H1 (cell line): Measurements from ENCODE around the gene OR51F2. TPM values are rescaled to one million over a fixed set of nuclear protein-coding genes. Genes with fewer than 3 reads are reported as not detected.

Experiments
- CTCF ChIA-PET: fragments of 300-600 bp; sonication (Branson Sonifier 250); formaldehyde crosslinking; loops from one replicate; lab custom pipeline; 2021; ENCODE audit not compliant: partially characterized antibody; lab: Charles Lee
- POLR2A ChIA-PET: fragments of 300-600 bp; sonication (Branson Sonifier 250); formaldehyde crosslinking; loops from one replicate; lab custom pipeline; 2021; ENCODE audit warnings: inconsistent platforms; ENCODE audit not compliant: partially characterized antibody; lab: Charles Lee
- DNase-seq, 2 experiments: peaks; one replicate each; pipeline versions ENCODE4 v3.0.0 to v3.0.0-alpha.2; 2010 to 2022; ENCODE audit warnings: low spot score in 2 of 2, low read depth in 1 of 2, mixed read lengths in 1 of 2
- FAIRE-seq: peaks from 2 replicates; lab custom pipeline; 2011; peaks lifted over from hg19 to GRCh38; lab: Jason Lieb, UNC
- H2AFZ ChIP-seq: 2 replicates; pipeline ENCODE4 v1.8.1; 2012; ENCODE audit warnings: low read length, inconsistent platforms
- H2AK5ac ChIP-seq: 2 replicates; pipeline ENCODE4 v1.6.1; 2013; ENCODE audit warnings: low read depth, low read length
- H2BK120ac ChIP-seq: replicated peaks from 2 replicates; pipeline ENCODE3; 2013; ENCODE audit warnings: low read depth, low read length, inconsistent platforms
- H2BK12ac ChIP-seq: 2 replicates; pipeline ENCODE4 v1.6.1; 2013; ENCODE audit warnings: low read depth, low read length
- H2BK15ac ChIP-seq: 2 replicates; pipeline ENCODE4 v1.6.1; 2013; ENCODE audit warnings: low read length
- H2BK20ac ChIP-seq: 2 replicates; pipeline ENCODE4 v1.6.1; 2013; ENCODE audit warnings: low read length
- H2BK5ac ChIP-seq: 2 replicates; pipeline ENCODE4 v1.6.1; 2013; ENCODE audit warnings: low read depth, low read length
- H3K14ac ChIP-seq: 2 replicates; pipeline ENCODE4 v1.6.1; 2013; ENCODE audit warnings: inconsistent platforms; ENCODE audit not compliant: insufficient read length
- H3K18ac ChIP-seq: 2 replicates; pipeline ENCODE4 v1.6.1; 2013; ENCODE audit warnings: low read length; ENCODE audit errors: extremely low read depth
- H3K23ac ChIP-seq: 2 replicates; pipeline ENCODE4 v1.6.1; 2013; ENCODE audit warnings: inconsistent platforms; ENCODE audit not compliant: insufficient read length
- H3K23me2 ChIP-seq: 2 replicates; pipeline ENCODE4 v1.6.1; 2013; ENCODE audit warnings: low read depth, low read length
- H3K27ac ChIP-seq: 2 replicates; pipeline ENCODE4 v1.6.1; 2011; ENCODE audit warnings: low read depth, low read length, inconsistent platforms
- H3K27me3 ChIP-seq, 4 experiments: replicated peaks in 1 of 4; 1 replicate in 1 of 4; 2 replicates in 3 of 4; pipeline versions ENCODE4 v1.6.1 to v1.8.1; 2011 to 2013; ENCODE audit warnings: low read length in 3 of 4, mild to moderate bottlenecking in 3 of 4, inconsistent platforms in 2 of 4, mixed read lengths in 2 of 4, moderate library complexity in 1 of 4; ENCODE audit not compliant: control insufficient read depth in 3 of 4, insufficient read depth in 3 of 4; ENCODE audit errors: extremely low read depth in 1 of 4
- H3K36me3 ChIP-seq, 4 experiments: 2 replicates each; pipeline versions ENCODE4 v1.6.1 to v1.8.1; 2011 to 2013; ENCODE audit warnings: mild to moderate bottlenecking in 4 of 4, low read length in 3 of 4, moderate library complexity in 2 of 4, control low read depth in 1 of 4, inconsistent platforms in 1 of 4; ENCODE audit not compliant: insufficient read depth in 4 of 4, control insufficient read depth in 2 of 4
- H3K4ac ChIP-seq: replicated peaks from 2 replicates; pipeline ENCODE3; 2013; ENCODE audit warnings: low read length, low read depth, mixed read lengths, inconsistent platforms; ENCODE audit not compliant: insufficient read length
- H3K4me1 ChIP-seq, 4 experiments: replicated peaks in 1 of 4; 1 replicate in 1 of 4; 2 replicates in 3 of 4; pipeline versions ENCODE4 v1.6.1 to v1.8.1; 2011 to 2013; ENCODE audit warnings: low read length in 3 of 4, inconsistent platforms in 2 of 4, mixed read lengths in 1 of 4; ENCODE audit not compliant: insufficient read depth in 4 of 4, control insufficient read depth in 3 of 4
- H3K4me2 ChIP-seq, 2 experiments: 2 replicates each; pipeline versions ENCODE4 v1.6.1 to v1.8.1; 2011 to 2013; ENCODE audit warnings: low read depth in 2 of 2, low read length in 2 of 2, control low read depth in 1 of 2, inconsistent platforms in 1 of 2, mild to moderate bottlenecking in 1 of 2; ENCODE audit not compliant: insufficient read depth in 1 of 2
- H3K4me3 ChIP-seq, 4 experiments: fragments of 200-600, 300-600 bp in 1 of 4; sonication (generic), shearing (Covaris generic), sonication (Bioruptor Twin) in 1 of 4; 2 replicates each; pipeline versions ENCODE4 v1.5.1 to v1.8.1; 2011 to 2016; ENCODE audit warnings: low read length in 4 of 4, low read depth in 3 of 4, control low read depth in 2 of 4, inconsistent platforms in 2 of 4, mild to moderate bottlenecking in 2 of 4, mixed read lengths in 1 of 4, moderate library complexity in 1 of 4; ENCODE audit not compliant: insufficient read depth in 2 of 4; ENCODE audit errors: extremely low read depth in 1 of 4
- H3K56ac ChIP-seq: replicated peaks from 2 replicates; pipeline ENCODE3; 2013; ENCODE audit warnings: low read depth, mild to moderate bottlenecking, mixed read lengths, low read length, inconsistent platforms; ENCODE audit not compliant: insufficient read length
- H3K79me1 ChIP-seq: 2 replicates; pipeline ENCODE4 v1.6.1; 2013; ENCODE audit warnings: low read depth, low read length, control low read depth
- H3K79me2 ChIP-seq, 2 experiments: 2 replicates each; pipeline versions ENCODE4 v1.6.1 to v1.8.1; 2012 to 2013; ENCODE audit warnings: low read length in 2 of 2, mild to moderate bottlenecking in 2 of 2, inconsistent platforms in 1 of 2; ENCODE audit not compliant: insufficient read depth in 2 of 2, control insufficient read depth in 1 of 2
- H3K9ac ChIP-seq, 4 experiments: replicated peaks in 1 of 4; 1 replicate in 1 of 4; 2 replicates in 3 of 4; pipeline versions ENCODE4 v1.6.1 to v1.8.1; 2011 to 2013; ENCODE audit warnings: low read depth in 3 of 4, low read length in 3 of 4, control low read depth in 2 of 4, mild to moderate bottlenecking in 2 of 4, moderate library complexity in 2 of 4, inconsistent platforms in 1 of 4; ENCODE audit errors: extremely low read depth in 1 of 4
- H3K9me3 ChIP-seq, 2 experiments: 2 replicates each; pipeline versions ENCODE4 v1.6.1 to v1.8.1; 2012 to 2013; ENCODE audit warnings: mild to moderate bottlenecking in 2 of 2, moderate library complexity in 2 of 2, control low read depth in 1 of 2, inconsistent platforms in 1 of 2, low read depth in 1 of 2, low read length in 1 of 2, mixed read lengths in 1 of 2; ENCODE audit not compliant: insufficient read depth in 2 of 2
- H4K20me1 ChIP-seq, 2 experiments: replicated peaks in 1 of 2; 2 replicates each; pipeline versions ENCODE3 to v1.8.1; 2011 to 2013; ENCODE audit warnings: inconsistent platforms in 2 of 2, low read length in 2 of 2, mild to moderate bottlenecking in 1 of 2; ENCODE audit not compliant: insufficient read depth in 2 of 2, control insufficient read depth in 1 of 2
- H4K5ac ChIP-seq: 2 replicates; pipeline ENCODE4 v1.6.1; 2013; ENCODE audit warnings: low read length, low read depth, mixed read lengths, inconsistent platforms; ENCODE audit not compliant: insufficient read length
- H4K8ac ChIP-seq: 2 replicates; pipeline ENCODE4 v1.8.0; 2013; ENCODE audit warnings: mild to moderate bottlenecking, moderate library complexity, low read length, inconsistent platforms; ENCODE audit not compliant: insufficient read depth; ENCODE audit errors: extremely low read depth
- H4K91ac ChIP-seq: replicated peaks from 2 replicates; pipeline ENCODE3; 2013; ENCODE audit warnings: low read length, mixed read lengths, inconsistent platforms; ENCODE audit not compliant: insufficient read length
- CBX5 ChIP-seq: fragments of 300-800, 300-1000 bp; sonication (generic); IDR thresholded peaks from 2 replicates; pipeline ENCODE4 v1.7.1; 2016; ENCODE audit warnings: antibody characterized with exemption, low read length, low read depth
- CBX8 ChIP-seq: fragments of 300-800, 300-1000 bp; sonication (generic); IDR thresholded peaks from 2 replicates; pipeline ENCODE4 v1.7.1; 2016; ENCODE audit warnings: low read depth, low read length, borderline replicate concordance
- CHD1 ChIP-seq: IDR thresholded peaks from 2 replicates; pipeline ENCODE4 v1.6.1; 2012; ENCODE audit warnings: low read depth, low read length, improper control_type of control experiment
- EGR1 ChIP-seq: IDR thresholded peaks from 2 replicates; pipeline ENCODE4 v1.6.1; 2011; ENCODE audit warnings: low read depth, low read length, borderline replicate concordance
- JUND ChIP-seq: IDR thresholded peaks from 2 replicates; pipeline ENCODE4 v1.6.1; 2011; ENCODE audit warnings: mild to moderate bottlenecking, improper control_type of control experiment, low read length
- KDM5A ChIP-seq: fragments of 200-600 bp; IDR thresholded peaks from 2 replicates; pipeline ENCODE4 v1.7.1; 2012; ENCODE audit warnings: mild to moderate bottlenecking, low read length, inconsistent platforms, mixed read lengths
- MAX ChIP-seq: IDR thresholded peaks from 2 replicates; pipeline ENCODE4 v1.6.1; 2012; ENCODE audit warnings: inconsistent platforms
- POLR2A ChIP-seq, 2 experiments: IDR thresholded peaks; 1 replicate in 1 of 2; 2 replicates in 1 of 2; pipeline ENCODE4 v1.6.1; 2011; ENCODE audit warnings: low read depth in 2 of 2, low read length in 2 of 2, mild to moderate bottlenecking in 2 of 2; ENCODE audit errors: control extremely low read depth in 1 of 2
- RFX5 ChIP-seq: IDR thresholded peaks from 2 replicates; pipeline ENCODE4 v1.6.1; 2011; ENCODE audit warnings: low read depth, low read length, improper control_type of control experiment, borderline replicate concordance
- SAP30 ChIP-seq: fragments of 300-600 bp; sonication (generic); IDR thresholded peaks from 2 replicates; pipeline ENCODE4 v1.7.1; 2012; ENCODE audit warnings: low read length, moderate library complexity, mild to moderate bottlenecking, inconsistent platforms; ENCODE audit not compliant: insufficient read depth, insufficient replicate concordance
- SP4 ChIP-seq: IDR thresholded peaks from 2 replicates; pipeline ENCODE4 v1.6.1; 2012; ENCODE audit warnings: low read length, inconsistent platforms
- TAF1 ChIP-seq: IDR thresholded peaks from 2 replicates; pipeline ENCODE4 v1.6.1; 2011; ENCODE audit warnings: mild to moderate bottlenecking, low read depth, low read length
- USF2 ChIP-seq: IDR thresholded peaks from 2 replicates; pipeline ENCODE4 v1.6.1; 2011; ENCODE audit warnings: low read length, improper control_type of control experiment
- ZNF274 ChIP-seq: IDR thresholded peaks from 2 replicates; pipeline ENCODE4 v1.7.0; 2012; ENCODE audit warnings: low read length, borderline replicate concordance; ENCODE audit errors: extremely low read depth
- WGBS, 2 experiments: shearing (Covaris generic) in 1 of 2; methylation state at CpG; one replicate each; pipeline versions ENCODE4 v1.1.6 to v1.1.7; 2013 to 2015; ENCODE audit warnings: low lambda C conversion rate in 2 of 2, mixed read lengths in 2 of 2, inconsistent platforms in 1 of 2, low coverage in 1 of 2, missing lambda C conversion rate in 1 of 2; ENCODE audit not compliant: insufficient replicate concordance in 2 of 2, insufficient coverage in 1 of 2, insufficient read length in 1 of 2; ENCODE audit errors: extremely low coverage in 1 of 2, missing lambda C conversion rate in 1 of 2; 5-methylcytosine and 5-hydroxymethylcytosine counted together
- polyA plus RNA-seq, 7 experiments: library from polyadenylated mRNA; depleted of rRNA in 3 of 7; stranded (reverse) in 5 of 7; unstranded in 2 of 7; fragments of >200 nt in 5 of 7; fragments of 200-250 nt in 2 of 7; gene quantifications; 1 replicate in 5 of 7; 2 replicates in 1 of 7; 4 replicates in 1 of 7; pipeline versions ENCODE4 v1.2.1 to v1.2.3, GENCODE V29; 2011 to 2013; ENCODE audit warnings: missing spikeins in 2 of 7, mixed read lengths in 2 of 7
- total RNA-seq: library from RNA; stranded (reverse); fragmentation: NEBNext Ultra II Directional; extraction: Animal tissue kit (Norgen Biotek cat#: 25700); gene quantifications from 2 replicates; pipeline ENCODE4 v1.2.1, GENCODE V29; 2021

Gene OR51F2
- total and polyA plus RNA-seq, 2 of the 8 experiments (the other 6 are each of a cell fraction or from before 2014, with no cell fraction given), result 0.15 TPM; not detected in 1

- no peak overlapping the region for H4K91ac ChIP-seq
- no peaks in the 10 kb centered on the region for H3K9me3 ChIP-seq
- H2AK5ac ChIP-seq, result no peak overlapping the region
- H2BK20ac ChIP-seq, result no peak overlapping the region
- H3K4me2 ChIP-seq, result no peak overlapping the region; a peak in 1 of 4 replicates
- no peak for FAIRE-seq
- H3K9ac ChIP-seq, result no peak overlapping the region
- H3K4me3 ChIP-seq, result no peak overlapping the region
- 90% methylated on average over 4 of the region's 4 CpGs; no CpG with 5 or more reads in 1 of the 2 experiments for WGBS, 2 experiments
- no peak overlapping the region for H3K4ac ChIP-seq
- no peak overlapping the region for H3K18ac ChIP-seq
- H2BK5ac ChIP-seq, result no peak overlapping the region
- H3K79me2 ChIP-seq, result no peaks in the 10 kb centered on the region
- H3K79me1 ChIP-seq, result no peaks in the 10 kb centered on the region
- H3K27ac ChIP-seq, result no peak overlapping the region
- no peak for DNase-seq
- no peaks in the 10 kb centered on the region for H3K23me2 ChIP-seq
- H4K5ac ChIP-seq, result no peak overlapping the region
- ChIA-PET CTCF (interaction anchor here (1.1 to 1.2 kb wide), 2 partner anchors 11 to 38 kb away, joined by 3 read pairs; no protein-coding TSS in a partner anchor), POLR2A (no interaction called here)
- H3K36me3 ChIP-seq, result no peaks in the 10 kb centered on the region
- H2BK15ac ChIP-seq, result no peak overlapping the region
- H4K8ac ChIP-seq, result no peak overlapping the region
- no peaks in the 10 kb centered on the region for H4K20me1 ChIP-seq
- no peak overlapping the region for H3K14ac ChIP-seq
- H3K27me3 ChIP-seq, result 0 out of 7 replicates have a peak, but pooled peaks cover 0 to 1% (median 0%) of the 10 kb centered on the region in 4 experiments
- no peak overlapping the region for H2BK12ac ChIP-seq
- H2AFZ ChIP-seq, result no peak overlapping the region
- H3K23ac ChIP-seq, result no peak overlapping the region
- H3K56ac ChIP-seq, result no peak overlapping the region
- no peak overlapping the region for H2BK120ac ChIP-seq
- H3K4me1 ChIP-seq, result peaks cover 0 to 16% (median 4%) of the 10 kb centered on the region in 4 experiments; a peak in 3 of 7 replicates
- TF ChIP-seq USF2 (no peak), CBX5 (no peak), JUND (no peak), SP4 (no peak), ZNF274 (no peak), CHD1 (no peak), POLR2A (IDR thresholded peaks at IDR 0.05; ENCODE audit: control extremely low read depth in 1 of 2, low read depth in 2 of 2, low read length in 2 of 2) (no peak), TAF1 (no peak), RFX5 (no peak), MAX (no peak), CBX8 (no peak), KDM5A (no peak), EGR1 (no peak), SAP30 (no peak)
These were observed 42.8 kb downstream of the OR51F2 start for GRCh38 chr11:4863876-4864275.
